Gastroesophageal sphincter (tissue), 3 donors: Measurements from ENCODE around the gene APOD.

Source experiments
- EP300 ChIP-seq: sonication (generic); formaldehyde crosslinking; IDR thresholded peaks from one replicate; pipeline ENCODE4 v1.6.1; 2017; ENCODE audit warnings: antibody characterized with exemption, mild to moderate bottlenecking
- POLR2A ChIP-seq, 2 donors: fragments of 450-650 bp; IDR thresholded peaks; one replicate each; pipeline ENCODE4 v1.6.1; 2017; ENCODE audit warnings: antibody characterized with exemption in 2 of 2, mild to moderate bottlenecking in 2 of 2, moderate library complexity in 1 of 2
- POLR2AphosphoS5 ChIP-seq: sonication (generic); formaldehyde crosslinking; IDR thresholded peaks from one replicate; pipeline ENCODE4 v1.6.1; 2017; ENCODE audit warnings: antibody characterized with exemption
- TF ChIP-seq, protein P1 (sequence below), 4 experiments: fragments of 200-600 bp in 2 of 4; fragments of 450-650 bp in 2 of 4; sonication (generic) in 1 of 4; IDR thresholded peaks; one replicate each; pipeline ENCODE4 v1.5.1; 2017 to 2019; ENCODE audit warnings: antibody characterized with exemption in 4 of 4, mild to moderate bottlenecking in 2 of 4, moderate library complexity in 2 of 4

DNA sequence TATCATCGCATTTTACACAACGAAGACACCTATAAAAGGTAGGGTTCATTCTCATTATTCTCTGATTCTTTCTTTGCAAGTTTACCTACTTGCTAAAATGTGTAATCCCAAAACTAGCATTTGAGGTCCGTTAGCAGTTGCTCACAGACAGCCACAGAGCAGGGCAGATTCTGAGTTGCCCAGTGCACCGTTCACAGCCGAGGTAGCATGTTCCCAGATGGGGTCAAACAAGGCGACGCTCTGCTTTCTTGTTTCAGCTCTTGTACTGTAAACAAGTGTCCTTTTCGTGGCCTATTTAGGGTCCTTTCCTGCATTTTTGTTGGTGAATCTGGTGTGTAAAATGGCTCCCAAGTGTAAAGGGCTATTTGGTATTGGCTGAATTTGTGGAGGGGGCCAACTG, 43.7 kb downstream of the APOD start:
- TF ChIP-seq, protein P1, sequence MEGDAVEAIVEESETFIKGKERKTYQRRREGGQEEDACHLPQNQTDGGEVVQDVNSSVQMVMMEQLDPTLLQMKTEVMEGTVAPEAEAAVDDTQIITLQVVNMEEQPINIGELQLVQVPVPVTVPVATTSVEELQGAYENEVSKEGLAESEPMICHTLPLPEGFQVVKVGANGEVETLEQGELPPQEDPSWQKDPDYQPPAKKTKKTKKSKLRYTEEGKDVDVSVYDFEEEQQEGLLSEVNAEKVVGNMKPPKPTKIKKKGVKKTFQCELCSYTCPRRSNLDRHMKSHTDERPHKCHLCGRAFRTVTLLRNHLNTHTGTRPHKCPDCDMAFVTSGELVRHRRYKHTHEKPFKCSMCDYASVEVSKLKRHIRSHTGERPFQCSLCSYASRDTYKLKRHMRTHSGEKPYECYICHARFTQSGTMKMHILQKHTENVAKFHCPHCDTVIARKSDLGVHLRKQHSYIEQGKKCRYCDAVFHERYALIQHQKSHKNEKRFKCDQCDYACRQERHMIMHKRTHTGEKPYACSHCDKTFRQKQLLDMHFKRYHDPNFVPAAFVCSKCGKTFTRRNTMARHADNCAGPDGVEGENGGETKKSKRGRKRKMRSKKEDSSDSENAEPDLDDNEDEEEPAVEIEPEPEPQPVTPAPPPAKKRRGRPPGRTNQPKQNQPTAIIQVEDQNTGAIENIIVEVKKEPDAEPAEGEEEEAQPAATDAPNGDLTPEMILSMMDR (IDR thresholded peaks at IDR 0.05), result no peak
- TF ChIP-seq EP300 (no peak), POLR2A (IDR thresholded peaks at IDR 0.05) (no peak), POLR2AphosphoS5 (no peak)
